ENCODE measurements around the gene IPO9. TPM values are rescaled to one million over a fixed set of nuclear protein-coding genes. Genes with fewer than 3 reads are reported as not detected.

Gene IPO9
- total RNA-seq, 4 donors from 2014 or later = 14.6 to 24.1 (median 19.8) TPM

GRCh38 chr1:201885531-201886075, 56.6 kb downstream of the IPO9 start:
- no peak for TF ChIP-seq CTCF (IDR thresholded peaks at IDR 0.05; ENCODE audit: low read depth)

- no peak for TF ChIP-seq CTCF (IDR thresholded peaks at IDR 0.05; ENCODE audit: low read depth)
These were observed 57.3 kb downstream of the IPO9 start for GRCh38 chr1:201886103-201886885.

- TF ChIP-seq CTCF (IDR thresholded peaks at IDR 0.05; ENCODE audit: low read depth) = no peak
These were observed 58.3 kb downstream of the IPO9 start for GRCh38 chr1:201887116-201887866.

GRCh38 chr1:201888282-201889089, 59.5 kb downstream of the IPO9 start, which contains the start of gene SHISA4:
Gene SHISA4, plus strand, starts transcription at chr1:201888898. Its CDS starts 97 bp downstream, at chr1:201888995.
- TF ChIP-seq CTCF (IDR thresholded peaks at IDR 0.05; ENCODE audit: low read depth) = no peak

GRCh38 chr1:201889090-201889968, 60.4 kb downstream of the IPO9 start:
- TF ChIP-seq CTCF (IDR thresholded peaks at IDR 0.05; ENCODE audit: low read depth) = no peak

- TF ChIP-seq CTCF (IDR thresholded peaks at IDR 0.05; ENCODE audit: low read depth) = no peak
These were observed 61.3 kb downstream of the IPO9 start for GRCh38 chr1:201890223-201890622.

Measured in subcutaneous adipose tissue (tissue), 4 donors.